ENCODE data around the gene RAI2.

DNA sequence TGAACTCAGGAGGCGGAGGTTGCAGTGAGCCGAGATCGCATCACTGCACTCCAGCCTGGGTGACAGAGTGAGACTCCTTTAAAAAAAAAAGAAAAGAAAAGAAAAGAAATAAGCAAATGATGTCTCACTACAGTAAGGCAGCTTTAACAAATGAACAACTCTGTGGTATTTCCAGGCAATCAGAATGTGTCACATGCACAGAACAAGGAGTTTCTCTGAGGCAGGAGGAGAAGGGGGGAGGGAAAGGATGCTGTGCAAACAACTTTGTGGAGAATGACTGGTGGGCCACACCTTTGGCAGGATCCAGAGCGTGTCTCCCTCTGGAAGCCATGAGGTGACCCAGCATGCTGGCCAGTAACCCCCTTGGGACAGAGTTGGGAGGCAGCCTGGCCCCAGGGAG lies 57.6 kb downstream of the RAI2 start:
- no peak for TF ChIP-seq EZH2phosphoT487 (IDR thresholded peaks at IDR 0.05; ENCODE audit: low read depth)
- TF ChIP-seq, protein P1, sequence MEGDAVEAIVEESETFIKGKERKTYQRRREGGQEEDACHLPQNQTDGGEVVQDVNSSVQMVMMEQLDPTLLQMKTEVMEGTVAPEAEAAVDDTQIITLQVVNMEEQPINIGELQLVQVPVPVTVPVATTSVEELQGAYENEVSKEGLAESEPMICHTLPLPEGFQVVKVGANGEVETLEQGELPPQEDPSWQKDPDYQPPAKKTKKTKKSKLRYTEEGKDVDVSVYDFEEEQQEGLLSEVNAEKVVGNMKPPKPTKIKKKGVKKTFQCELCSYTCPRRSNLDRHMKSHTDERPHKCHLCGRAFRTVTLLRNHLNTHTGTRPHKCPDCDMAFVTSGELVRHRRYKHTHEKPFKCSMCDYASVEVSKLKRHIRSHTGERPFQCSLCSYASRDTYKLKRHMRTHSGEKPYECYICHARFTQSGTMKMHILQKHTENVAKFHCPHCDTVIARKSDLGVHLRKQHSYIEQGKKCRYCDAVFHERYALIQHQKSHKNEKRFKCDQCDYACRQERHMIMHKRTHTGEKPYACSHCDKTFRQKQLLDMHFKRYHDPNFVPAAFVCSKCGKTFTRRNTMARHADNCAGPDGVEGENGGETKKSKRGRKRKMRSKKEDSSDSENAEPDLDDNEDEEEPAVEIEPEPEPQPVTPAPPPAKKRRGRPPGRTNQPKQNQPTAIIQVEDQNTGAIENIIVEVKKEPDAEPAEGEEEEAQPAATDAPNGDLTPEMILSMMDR (IDR thresholded peaks at IDR 0.05; ENCODE audit: low read depth, low read length), result no peak
